T1000 (cell line): ENCODE data around the gene CXCR2.
"Not testable (repeated sequence)": the region's sequence is repeated elsewhere in the genome, so short reads cannot be mapped to it uniquely, and the experiment has no call there.

Experiments
- DNase-seq: peaks from one replicate; lab custom pipeline; 2025; ENCODE audit warnings: mixed read lengths; lab: John Stamatoyannopoulos, UW

CXCR2 gene

GRCh38 chr2:218125626-218126080 lies at the start of gene CXCR2:
Gene CXCR2, plus strand, starts transcription at chr2:218126028. Its CDS starts 8,774 bp downstream, at chr2:218134802.
- no peak for DNase-seq

GRCh38 chr2:218077464-218078216 lies 48.2 kb upstream of the CXCR2 start:
- DNase-seq, result no peak

DNA sequence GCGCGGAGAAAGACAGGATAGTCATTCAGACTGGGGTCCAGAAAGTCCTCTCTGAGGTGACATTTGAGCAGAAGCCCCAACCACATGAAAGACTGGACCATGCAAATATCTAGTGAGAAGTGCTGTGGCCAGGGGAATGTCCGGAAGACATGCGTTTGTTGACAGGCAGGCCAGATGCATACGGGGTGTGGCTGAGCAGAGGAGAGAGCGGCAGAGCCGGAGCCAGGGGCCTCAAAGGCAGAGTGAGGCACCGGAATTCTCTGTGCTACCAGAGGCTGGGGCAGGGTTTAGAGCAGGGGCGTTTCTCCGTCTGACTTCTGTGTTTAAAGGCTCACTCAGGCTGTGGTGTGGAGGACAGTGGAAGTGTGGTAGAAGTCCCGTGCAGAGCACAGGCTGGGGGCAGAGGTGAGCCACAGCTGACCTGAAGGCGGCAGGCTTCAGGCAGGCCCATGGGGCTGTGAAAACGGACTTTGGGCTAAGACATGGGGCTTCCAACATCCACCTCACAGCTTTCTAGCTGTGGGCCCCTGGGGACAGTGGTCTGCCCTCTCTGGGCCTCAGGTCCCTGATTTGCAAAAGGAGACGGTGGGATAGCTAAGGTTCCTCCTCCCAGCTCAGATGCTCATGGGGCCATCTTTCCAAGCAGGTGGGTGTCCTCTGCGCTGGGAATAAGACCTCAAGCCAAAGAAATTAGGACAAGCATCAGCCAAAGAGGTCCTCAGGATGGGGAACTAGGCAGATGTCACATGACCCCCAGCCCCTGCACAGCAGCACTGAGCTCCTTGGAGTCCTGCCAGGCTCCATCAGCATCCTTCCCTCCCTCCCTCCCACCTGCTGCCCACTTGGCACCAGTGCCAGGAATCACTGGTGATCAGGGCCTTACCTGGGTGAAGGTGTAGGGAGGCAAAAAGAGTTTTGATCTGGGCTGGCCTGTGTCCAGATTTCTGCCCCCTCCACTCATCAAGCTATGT lies 45.6 kb upstream of the CXCR2 start:
- no peak for DNase-seq

- DNase-seq, result no peak
Observed at GRCh38 chr2:218081063-218081462, 44.8 kb upstream of the CXCR2 start.

DNA sequence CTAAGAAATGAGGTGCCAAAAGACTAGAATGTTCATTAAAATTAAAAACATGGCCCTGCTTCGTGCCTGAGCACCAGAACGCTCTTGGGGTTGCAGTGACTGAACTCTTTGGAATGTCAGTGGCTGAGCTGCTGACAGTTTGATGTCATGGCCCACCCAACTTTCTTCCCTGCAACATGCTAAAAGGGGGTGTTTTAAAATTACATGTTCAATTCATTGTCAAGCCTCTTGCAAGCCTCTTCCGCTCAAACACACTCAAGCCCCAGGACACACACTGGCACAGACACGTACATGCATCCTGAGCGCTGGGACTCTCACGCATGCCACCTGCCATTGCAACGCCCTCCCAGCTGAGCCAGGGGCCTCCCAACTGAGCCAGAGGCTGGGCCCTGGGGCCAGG lies 44.1 kb upstream of the CXCR2 start:
- DNase-seq, result no peak

DNA sequence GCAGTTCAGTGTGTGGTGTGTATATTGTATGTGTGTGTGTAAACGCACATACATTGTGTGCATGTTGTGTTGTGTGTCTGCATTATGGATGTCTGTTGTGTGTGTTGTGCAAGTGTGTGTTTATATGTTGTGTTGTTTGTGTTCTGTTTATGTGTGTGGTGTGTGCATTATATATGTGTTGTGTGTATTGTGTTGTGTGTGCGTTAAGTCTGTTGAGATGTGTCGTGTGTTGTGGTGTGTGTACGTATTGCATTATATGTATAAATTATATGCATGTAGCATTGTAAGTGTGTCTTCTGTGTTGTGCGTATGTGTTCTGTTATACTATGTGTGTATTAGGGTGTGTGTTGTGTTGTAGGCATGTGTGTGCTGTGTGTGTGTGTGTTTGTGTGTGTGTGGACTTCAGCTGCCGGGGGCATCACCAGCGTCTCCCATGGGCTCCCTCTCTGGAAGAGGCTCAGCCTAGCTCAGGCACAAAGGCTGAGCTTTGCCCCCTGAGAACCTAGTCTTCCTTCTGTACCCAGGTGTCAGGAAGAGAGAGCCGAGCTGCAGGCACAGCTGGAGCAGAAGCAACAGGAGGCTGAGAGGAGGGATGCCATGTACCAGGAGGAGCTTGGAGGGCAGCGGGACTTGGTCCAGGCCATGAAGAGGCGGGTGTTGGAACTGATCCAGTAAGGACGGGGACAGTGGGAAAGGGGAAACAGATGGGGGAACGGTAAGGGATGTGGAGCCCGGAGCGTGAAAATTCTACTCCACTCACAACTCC lies 43.1 kb upstream of the CXCR2 start:
- DNase-seq, result no peak

- DNase-seq, result no peak
Observed at GRCh38 chr2:218083352-218083676, 42.5 kb upstream of the CXCR2 start.

DNA sequence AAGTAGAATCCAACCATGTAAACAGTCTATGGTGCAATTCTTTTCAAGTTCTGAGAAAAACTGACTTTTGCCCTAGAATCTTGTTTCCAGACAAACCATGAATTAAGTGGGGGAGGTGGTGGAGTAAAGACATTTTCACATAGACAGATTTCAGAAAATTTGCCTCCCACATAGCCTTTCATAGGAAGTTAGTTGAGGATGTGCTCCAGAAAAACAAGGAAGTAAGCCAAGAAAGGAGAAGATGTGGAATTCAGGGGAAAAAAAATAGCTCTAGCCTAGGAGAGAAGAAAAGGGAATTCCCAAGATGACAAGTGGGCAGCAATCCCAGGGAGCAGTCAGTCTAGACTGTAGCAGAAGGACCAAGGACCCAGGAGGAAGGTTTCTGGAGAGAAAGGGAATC lies 39.4 kb upstream of the CXCR2 start:
- no peak for DNase-seq

GRCh38 chr2:218089259-218089658 lies 36.6 kb upstream of the CXCR2 start:
- no peak for DNase-seq

- DNase-seq, result no peak
Observed at GRCh38 chr2:218091746-218092145, 34.1 kb upstream of the CXCR2 start.

DNA sequence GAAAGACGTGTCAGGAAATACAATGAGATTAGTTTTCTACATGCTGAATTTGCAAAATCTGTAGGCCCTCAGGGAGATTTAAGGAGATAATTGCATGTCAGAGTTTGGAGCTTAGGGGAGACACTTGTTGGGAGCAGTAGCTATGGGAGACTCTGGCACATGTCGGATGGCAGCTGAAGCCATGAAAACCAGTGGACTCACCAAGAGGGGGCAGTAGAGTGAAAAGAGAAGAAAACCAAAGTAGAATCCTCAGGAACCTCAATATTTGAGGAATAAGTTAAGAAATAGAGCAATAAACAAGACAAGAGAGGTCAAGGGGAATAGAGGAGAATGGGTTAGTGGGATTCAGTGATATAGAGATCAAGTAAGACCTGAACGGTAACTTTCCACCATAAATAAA lies 31.9 kb upstream of the CXCR2 start:
- DNase-seq, result no peak

GRCh38 chr2:218095853-218096252 lies 30.0 kb upstream of the CXCR2 start:
- DNase-seq, result no peak

- DNase-seq, result no peak
Observed at GRCh38 chr2:218097975-218098374, 27.9 kb upstream of the CXCR2 start.

DNA sequence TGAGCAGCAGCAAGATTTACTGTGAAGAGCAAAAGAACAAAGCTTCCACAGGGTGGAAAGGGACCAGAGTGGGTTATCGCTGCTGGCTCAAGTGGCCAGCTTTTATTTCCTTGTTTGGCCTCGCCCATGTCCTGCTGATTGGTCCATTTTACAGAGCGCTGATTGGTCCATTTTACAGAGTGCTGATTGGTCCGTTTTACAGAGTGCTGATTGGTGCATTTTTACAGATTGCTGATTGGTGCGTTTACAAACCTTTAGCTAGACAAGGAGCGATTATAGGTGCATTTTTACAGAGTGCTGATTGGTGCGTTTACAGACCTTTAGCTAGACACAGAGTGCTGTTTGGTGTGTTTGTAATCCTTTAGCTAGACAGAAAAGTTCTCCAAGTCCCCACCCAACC lies 17.0 kb upstream of the CXCR2 start:
- DNase-seq, result not testable (repeated sequence)

DNA sequence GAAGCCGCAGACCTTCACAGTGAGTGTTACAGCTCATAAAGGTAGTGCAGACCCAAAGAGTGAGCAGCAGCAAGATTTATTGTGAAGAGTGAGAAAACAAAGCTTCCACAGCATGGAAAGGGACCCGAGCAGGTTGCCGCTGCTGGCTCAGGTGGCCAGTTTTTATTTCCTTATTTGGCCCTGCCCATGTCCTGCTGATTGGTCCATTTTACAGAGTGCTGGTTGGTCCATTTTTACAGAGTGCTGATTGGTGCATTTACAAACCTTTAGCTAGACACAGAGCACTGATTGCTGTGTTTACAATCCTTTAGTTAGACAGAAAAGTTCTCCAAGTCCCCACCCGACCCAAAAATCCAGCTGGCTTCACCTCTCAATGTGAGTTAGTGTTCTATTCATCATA lies 4.0 kb upstream of the CXCR2 start:
- not testable (repeated sequence) for DNase-seq

- not testable (repeated sequence) for DNase-seq
Observed at GRCh38 chr2:218122286-218122685, 3.5 kb upstream of the CXCR2 start.

DNA sequence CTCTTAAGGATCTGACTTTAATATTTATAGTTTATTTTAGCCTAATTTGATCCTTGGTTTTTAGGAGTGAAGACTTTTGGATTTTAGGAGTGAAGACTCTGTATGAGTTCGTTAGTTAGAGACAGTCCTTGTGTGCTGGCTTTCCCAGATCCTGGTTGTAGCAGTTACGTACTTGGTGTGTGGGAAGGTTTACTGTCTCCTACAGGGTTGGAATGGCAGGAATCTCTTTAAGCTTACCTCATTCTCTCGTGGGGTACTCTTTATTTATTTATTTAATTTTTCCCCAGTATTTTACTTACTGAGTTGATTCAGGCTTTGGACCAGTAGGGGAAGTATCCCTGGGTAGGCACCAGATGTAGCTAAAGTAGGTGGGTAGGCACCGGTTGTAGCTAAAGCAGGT lies 1.8 kb upstream of the CXCR2 start:
- DNase-seq, result no peak

DNA sequence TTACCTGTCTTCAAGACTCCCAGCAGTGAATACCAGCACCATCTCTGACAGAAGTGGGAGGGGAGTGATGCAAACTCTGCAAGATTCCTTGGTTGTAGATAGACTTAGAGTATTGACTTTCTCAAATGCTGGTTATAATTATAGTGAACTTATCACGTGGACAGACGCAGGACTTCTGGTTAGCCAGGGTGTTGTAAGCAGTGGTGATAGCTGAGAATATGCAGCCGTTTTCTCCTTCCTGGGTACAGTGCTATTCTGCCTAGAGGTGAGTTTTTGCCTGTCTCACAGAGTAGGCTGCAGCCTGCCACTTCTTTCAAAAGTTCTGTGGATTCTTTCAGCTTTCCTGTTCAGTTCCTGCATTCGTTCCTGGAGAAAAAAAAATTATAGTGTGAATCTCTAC lies 733 bp upstream of the CXCR2 start:
- no peak for DNase-seq

DNA sequence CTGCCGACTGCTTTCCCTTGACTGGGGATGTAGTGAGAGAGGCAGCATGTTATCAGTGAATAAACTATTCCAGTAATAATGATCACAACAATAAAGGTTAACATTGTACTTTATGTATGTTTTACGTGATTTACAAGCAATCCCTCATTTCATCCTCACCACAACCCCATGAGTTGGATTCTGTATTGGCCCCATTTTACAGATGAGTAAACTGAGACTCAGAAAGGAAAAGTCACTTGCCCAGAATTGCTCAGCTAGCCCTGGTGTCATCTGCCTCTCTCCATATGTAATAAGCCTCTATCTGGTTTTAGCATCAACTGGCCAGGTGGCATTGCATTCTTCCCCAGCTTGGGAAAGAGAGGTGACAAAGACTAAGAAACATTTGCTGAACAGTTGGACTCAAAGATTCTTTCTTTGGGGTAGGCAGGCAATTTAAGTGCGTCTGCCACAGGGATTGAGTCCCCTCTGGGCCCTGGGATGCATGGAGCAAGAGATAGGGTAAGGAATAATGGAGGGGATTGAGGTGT lies 2.2 kb downstream of the CXCR2 start:
- DNase-seq, result no peak

- no peak for DNase-seq
Observed at GRCh38 chr2:218128781-218129457, 3.1 kb downstream of the CXCR2 start.

DNA sequence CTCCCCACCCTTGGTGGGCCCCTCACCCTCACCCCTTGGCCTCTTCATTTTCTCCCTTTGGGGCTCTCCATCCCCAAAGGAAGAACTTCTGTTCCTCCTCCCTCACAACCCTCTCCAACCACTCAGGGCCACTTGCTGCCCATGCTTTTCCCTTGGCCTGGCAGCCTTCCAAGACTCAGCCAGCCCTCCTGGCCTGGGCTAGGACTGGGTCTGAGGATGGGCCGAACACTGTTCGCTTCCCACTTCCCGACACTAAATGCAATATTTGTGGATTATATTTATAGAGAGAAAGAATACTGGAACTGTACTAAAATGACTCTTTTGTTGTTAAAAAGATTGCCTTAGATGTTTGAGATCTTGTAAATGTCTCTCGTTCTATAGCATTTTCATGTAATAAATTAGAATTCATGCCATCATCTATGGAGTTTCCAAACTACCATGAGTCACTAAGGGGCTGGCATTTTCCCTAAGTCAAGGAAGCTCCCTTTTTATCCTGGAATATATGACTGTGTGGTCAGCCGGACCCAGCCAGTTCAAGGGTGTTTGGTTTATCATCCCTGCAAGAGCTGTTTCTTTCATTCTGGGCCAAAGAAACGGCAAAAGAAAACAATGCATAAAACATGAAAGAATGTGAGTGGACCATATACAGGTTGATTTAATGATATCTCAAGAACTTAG lies 3.8 kb downstream of the CXCR2 start:
- DNase-seq, result no peak
